Osteoblast (primary cell): ENCODE measurements around the gene ZPBP2. TPM values are rescaled to one million over a fixed set of nuclear protein-coding genes. Genes with fewer than 3 reads are reported as not detected.

Experiments used
- DNase-seq: peaks from one replicate; pipeline ENCODE4 v3.0.0; 2011; ENCODE audit warnings: low spot score, mixed read lengths; ENCODE audit not compliant: insufficient read length; ENCODE audit errors: missing footprints
- H2AFZ ChIP-seq: 2 replicates; pipeline ENCODE4 v1.6.0; 2011; ENCODE audit warnings: mild to moderate bottlenecking, low read length
- H3K27ac ChIP-seq: 2 replicates; pipeline ENCODE4 v1.5.1; 2011; ENCODE audit warnings: mild to moderate bottlenecking, low read depth, low read length, moderate library complexity
- H3K27me3 ChIP-seq: 2 replicates; pipeline ENCODE4 v1.6.0; 2012; ENCODE audit warnings: mild to moderate bottlenecking, control low read depth, inconsistent platforms, low read length, moderate library complexity; ENCODE audit not compliant: insufficient read depth
- H3K36me3 ChIP-seq: 2 replicates; pipeline ENCODE4 v1.5.1; 2011; ENCODE audit warnings: mild to moderate bottlenecking, low read length, control low read depth, moderate library complexity; ENCODE audit not compliant: insufficient read depth
- H3K4me1 ChIP-seq: 2 replicates; pipeline ENCODE4 v1.5.1; 2011; ENCODE audit warnings: mild to moderate bottlenecking, low read length, control low read depth, moderate library complexity; ENCODE audit not compliant: insufficient read depth
- H3K4me2 ChIP-seq: 2 replicates; pipeline ENCODE4 v1.6.0; 2011; ENCODE audit warnings: mild to moderate bottlenecking, low read length; ENCODE audit not compliant: insufficient read depth
- H3K4me3 ChIP-seq: fragments of 200-600 bp; sonication (generic); 3 replicates; pipeline ENCODE4 v1.5.1; 2012; ENCODE audit warnings: mild to moderate bottlenecking, low read length, inconsistent platforms; ENCODE audit not compliant: insufficient read depth
- H3K79me2 ChIP-seq: 2 replicates; pipeline ENCODE4 v1.6.0; 2012; ENCODE audit warnings: mild to moderate bottlenecking, low read length, control low read depth, inconsistent platforms; ENCODE audit not compliant: insufficient read depth
- H3K9me3 ChIP-seq: 2 replicates; pipeline ENCODE4 v1.5.1; 2011; ENCODE audit warnings: low read depth, low read length, control low read depth
- H4K20me1 ChIP-seq: 2 replicates; pipeline ENCODE4 v1.6.0; 2012; ENCODE audit warnings: mild to moderate bottlenecking, low read length, control low read depth; ENCODE audit not compliant: insufficient read depth
- CTCF ChIP-seq: IDR thresholded peaks from 2 replicates; pipeline ENCODE4 v1.5.1; 2011; ENCODE audit warnings: mild to moderate bottlenecking, low read depth, low read length, moderate library complexity; ENCODE audit errors: extremely low read depth
- total RNA-seq: library from RNA; depleted of rRNA; stranded (reverse); fragments of >200 nt; gene quantifications from 2 replicates; pipeline ENCODE4 v1.2.3, GENCODE V29; 2012

The ZPBP2 gene, protein sequence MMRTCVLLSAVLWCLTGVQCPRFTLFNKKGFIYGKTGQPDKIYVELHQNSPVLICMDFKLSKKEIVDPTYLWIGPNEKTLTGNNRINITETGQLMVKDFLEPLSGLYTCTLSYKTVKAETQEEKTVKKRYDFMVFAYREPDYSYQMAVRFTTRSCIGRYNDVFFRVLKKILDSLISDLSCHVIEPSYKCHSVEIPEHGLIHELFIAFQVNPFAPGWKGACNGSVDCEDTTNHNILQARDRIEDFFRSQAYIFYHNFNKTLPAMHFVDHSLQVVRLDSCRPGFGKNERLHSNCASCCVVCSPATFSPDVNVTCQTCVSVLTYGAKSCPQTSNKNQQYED
- total RNA-seq = not detected in 2 replicates

- no peaks in the 10 kb centered on the region for H3K36me3 ChIP-seq
- no peak within 1 kb of the TSS for H2AFZ ChIP-seq
- no peaks in the 10 kb centered on the region for H3K9me3 ChIP-seq
- H3K27me3 ChIP-seq = peaks cover 64% of the 10 kb centered on the region
- no peak within 1 kb of the TSS for H3K27ac ChIP-seq
- no peak within 1 kb of the TSS for H3K4me3 ChIP-seq
- no peaks in the 10 kb centered on the region for H3K79me2 ChIP-seq
- no peak within 1 kb of the TSS for H3K4me2 ChIP-seq
- no peak for DNase-seq
- H3K4me1 ChIP-seq = peaks cover 2% of the 10 kb centered on the region
- H4K20me1 ChIP-seq = no peaks in the 10 kb centered on the region
- no peak for TF ChIP-seq CTCF
These were observed at the start of gene ZPBP2 for GRCh38 chr17:39867880-39868553. ZPBP2 (plus strand) TSS chr17:39868202; CDS start chr17:39868355, 153 bp downstream.

GRCh38 chr17:39818358-39819000 is 49.5 kb upstream of the ZPBP2 start:
- no peak for TF ChIP-seq CTCF
- no peaks in the 10 kb centered on the region for H4K20me1 ChIP-seq
- no peak for DNase-seq
- H3K27ac ChIP-seq = no peak overlapping the region
- no peaks in the 10 kb centered on the region for H3K79me2 ChIP-seq
- H3K27me3 ChIP-seq = peaks cover 5% of the 10 kb centered on the region
- H2AFZ ChIP-seq = no peak overlapping the region
- no peak overlapping the region for H3K4me3 ChIP-seq
- no peaks in the 10 kb centered on the region for H3K4me1 ChIP-seq
- H3K4me2 ChIP-seq = no peak overlapping the region
- no peaks in the 10 kb centered on the region for H3K36me3 ChIP-seq
- peaks cover 2% of the 10 kb centered on the region for H3K9me3 ChIP-seq

GRCh38 chr17:39820541-39820940 is 47.5 kb upstream of the ZPBP2 start:
- no peak overlapping the region for H3K4me2 ChIP-seq
- H2AFZ ChIP-seq = no peak overlapping the region
- H4K20me1 ChIP-seq = no peaks in the 10 kb centered on the region
- no peak overlapping the region for H3K4me3 ChIP-seq
- no peak for DNase-seq
- no peak overlapping the region for H3K27ac ChIP-seq
- no peaks in the 10 kb centered on the region for H3K36me3 ChIP-seq
- peaks cover 5% of the 10 kb centered on the region for H3K27me3 ChIP-seq
- TF ChIP-seq CTCF = no peak
- no peaks in the 10 kb centered on the region for H3K79me2 ChIP-seq
- no peaks in the 10 kb centered on the region for H3K4me1 ChIP-seq
- H3K9me3 ChIP-seq = peaks cover 2% of the 10 kb centered on the region

- Histone ChIP-seq H3K4me2 (no peak overlapping the region), H2AFZ (no peak overlapping the region), H4K20me1 (no peaks in the 10 kb centered on the region), H3K4me3 (no peak overlapping the region), H3K36me3 (no peaks in the 10 kb centered on the region), H3K9me3 (peaks cover 2% of the 10 kb centered on the region), H3K27ac (no peak overlapping the region), H3K79me2 (no peaks in the 10 kb centered on the region), H3K4me1 (no peaks in the 10 kb centered on the region), H3K27me3 (peaks cover 5% of the 10 kb centered on the region)
- DNase-seq = no peak
- no peak for TF ChIP-seq CTCF
These were observed 47.0 kb upstream of the ZPBP2 start for GRCh38 chr17:39820987-39821386.
